DMS 273 treated with DMSO at 0.1 percent for 48 hours (cell line): Measurements from ENCODE around the gene NOP53.
"Not testable (repeated sequence)": the region's sequence is repeated elsewhere in the genome, so short reads cannot be mapped to it uniquely, and the experiment has no call there.

Experiments used
- DNase-seq: peaks from one replicate; lab custom pipeline; 2025; lab: John Stamatoyannopoulos, UW

The NOP53 gene

GRCh38 chr19:47777245-47778048 lies 32.1 kb downstream of the NOP53 start:
- not testable (repeated sequence) for DNase-seq

GRCh38 chr19:47778049-47778953 lies 33.0 kb downstream of the NOP53 start, which contains the start of gene SELENOW:
Gene SELENOW, plus strand, starts transcription at chr19:47778703. Its CDS starts 83 bp downstream, at chr19:47778786.
- peak; percentile 39 for DNase-seq

GRCh38 chr19:47778954-47779351 lies 33.6 kb downstream of the NOP53 start:
- DNase-seq = no peak

- no peak for DNase-seq
These were observed 34.3 kb downstream of the NOP53 start for GRCh38 chr19:47779524-47780214.

- DNase-seq = no peak
These were observed 34.8 kb downstream of the NOP53 start for GRCh38 chr19:47780215-47780551.

- no peak for DNase-seq
These were observed 36.4 kb downstream of the NOP53 start for GRCh38 chr19:47781590-47782262.

GRCh38 chr19:47786566-47786965 lies 41.2 kb downstream of the NOP53 start:
- no peak for DNase-seq

- DNase-seq = not testable (repeated sequence)
These were observed 42.0 kb downstream of the NOP53 start for GRCh38 chr19:47787307-47787706.

- not testable (repeated sequence) for DNase-seq
These were observed 44.5 kb downstream of the NOP53 start for GRCh38 chr19:47789811-47790210.

GRCh38 chr19:47790398-47790814 lies 45.1 kb downstream of the NOP53 start:
- peak; percentile 38 for DNase-seq

- no peak for DNase-seq
These were observed 47.3 kb downstream of the NOP53 start for GRCh38 chr19:47792616-47793015.

- DNase-seq = no peak
These were observed 49.2 kb downstream of the NOP53 start for GRCh38 chr19:47794526-47794925.

GRCh38 chr19:47796785-47797184 lies 51.4 kb downstream of the NOP53 start:
- no peak for DNase-seq

- no peak for DNase-seq
These were observed 52.9 kb downstream of the NOP53 start for GRCh38 chr19:47797996-47798903.

- DNase-seq = no peak
These were observed 53.5 kb downstream of the NOP53 start for GRCh38 chr19:47798904-47799266.

- no peak for DNase-seq
These were observed 55.9 kb downstream of the NOP53 start for GRCh38 chr19:47801270-47801669.

GRCh38 chr19:47802521-47803043 lies 57.2 kb downstream of the NOP53 start:
- no peak for DNase-seq

GRCh38 chr19:47803148-47803547 lies 57.8 kb downstream of the NOP53 start:
- DNase-seq = not testable (repeated sequence)

GRCh38 chr19:47803671-47804070 lies 58.3 kb downstream of the NOP53 start:
- DNase-seq = not testable (repeated sequence)

- not testable (repeated sequence) for DNase-seq
These were observed 59.1 kb downstream of the NOP53 start, which contains the start of gene TPRX1 for GRCh38 chr19:47804451-47804850. Gene TPRX1, minus strand, starts transcription at chr19:47804551. Its CDS starts 12 bp downstream, at chr19:47804539.
